ENCODE measurements around the gene CADPS. TPM values are rescaled to one million over a fixed set of nuclear protein-coding genes. Genes with fewer than 3 reads are reported as not detected.

Gene CADPS
- polyA plus RNA-seq, 1 donor from 2014 or later, result 118 TPM

DNA sequence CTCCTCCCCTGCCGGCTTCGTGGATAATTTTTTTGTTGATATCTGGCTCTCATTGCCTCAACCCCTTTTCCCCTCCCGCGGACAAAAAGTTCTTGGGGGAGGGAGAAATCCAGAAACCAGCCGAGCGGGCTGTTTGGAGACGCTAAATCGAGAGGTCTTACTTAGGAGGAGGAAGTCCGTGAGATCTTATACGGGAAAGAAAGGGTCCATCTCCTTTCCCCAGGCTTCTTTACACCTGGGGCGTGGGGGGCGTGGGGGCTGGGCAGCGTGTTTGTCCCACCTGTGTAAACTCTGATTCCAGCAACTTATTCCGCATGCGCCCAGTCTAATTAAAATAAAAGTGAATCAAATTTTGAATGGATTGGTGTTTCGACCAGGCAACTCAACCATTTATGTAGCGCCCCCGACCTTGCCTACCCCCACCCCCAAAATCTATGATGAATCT, 364 bp upstream of the CADPS start:
- H3K79me2 ChIP-seq (replicated peaks; ENCODE audit: insufficient read depth, low read length), result peaks cover 27% of the 10 kb centered on the region
- H3K27ac ChIP-seq (ENCODE audit: low read length), result peak overlapping the region; percentile 84
- H3K9me2 ChIP-seq (ENCODE audit: insufficient read depth, low read length), result no peaks in the 10 kb centered on the region
- TF ChIP-seq SMC3 (conservative IDR thresholded peaks at IDR 0.05; ENCODE audit: poor library complexity) (no peak), EP300 (conservative IDR thresholded peaks at IDR 0.05; ENCODE audit: poor library complexity, severe bottlenecking) (no peak), TAF1 (IDR thresholded peaks at IDR 0.05; ENCODE audit: low read depth) (no peak), RAD21 (conservative IDR thresholded peaks at IDR 0.05) (peak; percentile 35), CTCF (IDR thresholded peaks at IDR 0.05; ENCODE audit: poor library complexity, severe bottlenecking) (no peak), MXI1 (conservative IDR thresholded peaks at IDR 0.05; ENCODE audit: poor library complexity, severe bottlenecking) (peak; percentile 14)
- TF ChIP-seq, protein P1, sequence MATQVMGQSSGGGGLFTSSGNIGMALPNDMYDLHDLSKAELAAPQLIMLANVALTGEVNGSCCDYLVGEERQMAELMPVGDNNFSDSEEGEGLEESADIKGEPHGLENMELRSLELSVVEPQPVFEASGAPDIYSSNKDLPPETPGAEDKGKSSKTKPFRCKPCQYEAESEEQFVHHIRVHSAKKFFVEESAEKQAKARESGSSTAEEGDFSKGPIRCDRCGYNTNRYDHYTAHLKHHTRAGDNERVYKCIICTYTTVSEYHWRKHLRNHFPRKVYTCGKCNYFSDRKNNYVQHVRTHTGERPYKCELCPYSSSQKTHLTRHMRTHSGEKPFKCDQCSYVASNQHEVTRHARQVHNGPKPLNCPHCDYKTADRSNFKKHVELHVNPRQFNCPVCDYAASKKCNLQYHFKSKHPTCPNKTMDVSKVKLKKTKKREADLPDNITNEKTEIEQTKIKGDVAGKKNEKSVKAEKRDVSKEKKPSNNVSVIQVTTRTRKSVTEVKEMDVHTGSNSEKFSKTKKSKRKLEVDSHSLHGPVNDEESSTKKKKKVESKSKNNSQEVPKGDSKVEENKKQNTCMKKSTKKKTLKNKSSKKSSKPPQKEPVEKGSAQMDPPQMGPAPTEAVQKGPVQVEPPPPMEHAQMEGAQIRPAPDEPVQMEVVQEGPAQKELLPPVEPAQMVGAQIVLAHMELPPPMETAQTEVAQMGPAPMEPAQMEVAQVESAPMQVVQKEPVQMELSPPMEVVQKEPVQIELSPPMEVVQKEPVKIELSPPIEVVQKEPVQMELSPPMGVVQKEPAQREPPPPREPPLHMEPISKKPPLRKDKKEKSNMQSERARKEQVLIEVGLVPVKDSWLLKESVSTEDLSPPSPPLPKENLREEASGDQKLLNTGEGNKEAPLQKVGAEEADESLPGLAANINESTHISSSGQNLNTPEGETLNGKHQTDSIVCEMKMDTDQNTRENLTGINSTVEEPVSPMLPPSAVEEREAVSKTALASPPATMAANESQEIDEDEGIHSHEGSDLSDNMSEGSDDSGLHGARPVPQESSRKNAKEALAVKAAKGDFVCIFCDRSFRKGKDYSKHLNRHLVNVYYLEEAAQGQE (IDR thresholded peaks at IDR 0.05; ENCODE audit: borderline replicate concordance), result no peak
- H3K27me3 ChIP-seq (ENCODE audit: insufficient read depth, low read depth, low read length), result peaks cover 24% of the 10 kb centered on the region
- no peaks in the 10 kb centered on the region for H3K36me3 ChIP-seq (ENCODE audit: insufficient read depth, low read length)
- H3K9me3 ChIP-seq (ENCODE audit: low read length), result no peaks in the 10 kb centered on the region
- no peaks in the 10 kb centered on the region for H4K20me1 ChIP-seq (ENCODE audit: insufficient read depth)
- peak overlapping the region; percentile 86 for H3K4me3 ChIP-seq (ENCODE audit: low read length)
- H3F3A ChIP-seq (ENCODE audit: insufficient read depth, low read length, poor library complexity, severe bottlenecking), result no peaks in the 10 kb centered on the region
- H3K4me2 ChIP-seq (ENCODE audit: low read length), result peak overlapping the region; percentile 74
- peak overlapping the region; percentile 32 for H2AFZ ChIP-seq (ENCODE audit: low read depth, low read length)
- peak overlapping the region; percentile 91 for H3K9ac ChIP-seq (ENCODE audit: low read length)

GRCh38 chr3:62873761-62874710, 1.2 kb downstream of the CADPS start:
- Histone ChIP-seq H3K36me3 (ENCODE audit: insufficient read depth, low read length) (no peaks in the 10 kb centered on the region), H3K79me2 (replicated peaks; ENCODE audit: insufficient read depth, low read length) (peaks cover 40% of the 10 kb centered on the region), H3K4me3 (ENCODE audit: low read length) (peak overlapping the region; percentile 86), H3K4me2 (ENCODE audit: low read length) (peak overlapping the region; percentile 66), H3K9ac (ENCODE audit: low read length) (peak overlapping the region; percentile 91), H3K27ac (ENCODE audit: low read length) (peak overlapping the region; percentile 87), H2AFZ (ENCODE audit: low read depth, low read length) (peak overlapping the region; percentile 72), H3K9me2 (ENCODE audit: insufficient read depth, low read length) (no peaks in the 10 kb centered on the region), H4K20me1 (ENCODE audit: insufficient read depth) (no peaks in the 10 kb centered on the region), H3F3A (ENCODE audit: insufficient read depth, low read length, poor library complexity, severe bottlenecking) (no peaks in the 10 kb centered on the region), H3K9me3 (ENCODE audit: low read length) (no peaks in the 10 kb centered on the region), H3K27me3 (ENCODE audit: insufficient read depth, low read depth, low read length) (peaks cover 24% of the 10 kb centered on the region)
- TF ChIP-seq POLR2AphosphoS5 (IDR thresholded peaks at IDR 0.05) (peak; percentile 72), SMC3 (conservative IDR thresholded peaks at IDR 0.05; ENCODE audit: poor library complexity) (peak; percentile 90), EP300 (conservative IDR thresholded peaks at IDR 0.05; ENCODE audit: poor library complexity, severe bottlenecking) (peak; percentile 34), CTCF (IDR thresholded peaks at IDR 0.05; ENCODE audit: poor library complexity, severe bottlenecking) (peak; percentile 86), MXI1 (conservative IDR thresholded peaks at IDR 0.05; ENCODE audit: poor library complexity, severe bottlenecking) (peak; percentile 51), TAF1 (IDR thresholded peaks at IDR 0.05; ENCODE audit: low read depth) (no peak), EZH2 (IDR thresholded peaks at IDR 0.05; ENCODE audit: borderline replicate concordance, insufficient read depth, low read length, poor library complexity, severe bottlenecking) (no peak), RAD21 (conservative IDR thresholded peaks at IDR 0.05) (peak; percentile 80)
- TF ChIP-seq, protein P1 (IDR thresholded peaks at IDR 0.05; ENCODE audit: borderline replicate concordance), result peak; percentile 52

All from neural cell (in vitro differentiated cells).